DMS53 treated with DMSO at 0.1 percent for 48 hours (cell line): ENCODE measurements around the gene RPS6KB1.
A peak's percentile ranks its signal among the peaks of the same experiment; 100 is the strongest.
"Not testable (repeated sequence)": the region's sequence is repeated elsewhere in the genome, so short reads cannot be mapped to it uniquely, and the experiment has no call there.

Experiments used
- DNase-seq: peaks from one replicate; lab custom pipeline; 2025; ENCODE audit not compliant: unreplicated experiment; lab: John Stamatoyannopoulos, UW

The RPS6KB1 gene

GRCh38 chr17:59892924-59893675, at the start of gene RPS6KB1, which contains the start of gene TUBD1:
TSS of gene RPS6KB1 (plus strand) at chr17:59893121. CDS start at chr17:59893185, 64 bp downstream.
TSS of gene TUBD1 (minus strand) at chr17:59892943. CDS start at chr17:59891002, 1,941 bp downstream.
- peak; percentile 92 for DNase-seq

GRCh38 chr17:59844884-59845594, 47.9 kb upstream of the RPS6KB1 start:
- no peak for DNase-seq

DNA sequence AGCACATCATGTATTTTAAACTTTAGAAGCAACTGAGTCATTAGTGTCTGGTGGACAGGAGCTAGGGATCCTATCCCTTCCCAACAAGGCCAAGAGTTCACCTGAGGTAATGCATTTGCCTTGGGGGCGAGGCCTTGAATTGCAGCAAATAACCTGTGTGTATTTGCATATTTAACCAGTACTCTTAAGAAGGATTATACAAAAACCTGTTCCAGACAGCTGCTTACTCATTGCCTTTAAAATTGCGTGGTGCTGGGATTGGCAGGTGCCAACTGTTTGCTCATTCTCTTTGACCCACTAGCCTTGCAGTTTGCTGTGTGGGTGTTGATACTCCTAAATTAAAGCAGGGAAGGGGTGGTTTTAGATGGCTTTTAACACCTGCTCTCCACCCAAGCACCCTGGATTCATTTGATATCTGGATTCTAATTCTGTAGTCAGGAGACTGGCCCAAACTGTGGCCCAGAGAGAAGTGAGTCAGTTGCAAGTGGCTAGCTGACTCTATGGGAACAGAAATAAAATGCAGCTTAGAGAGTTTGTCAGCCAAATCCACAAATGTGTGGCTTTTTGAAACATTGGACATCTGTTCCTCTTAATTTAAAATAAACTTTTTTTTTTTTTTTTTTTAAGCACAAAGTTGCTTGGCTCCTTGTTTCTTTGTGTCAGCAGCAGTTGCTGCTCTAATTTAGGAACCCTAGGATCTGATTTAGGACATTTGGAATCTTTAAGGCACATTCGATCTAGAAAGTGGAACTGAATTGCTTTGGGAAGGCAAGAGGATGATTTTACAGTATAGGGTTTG, 47.1 kb upstream of the RPS6KB1 start:
- DNase-seq, result peak; percentile 96

GRCh38 chr17:59846394-59847165, 46.3 kb upstream of the RPS6KB1 start:
- DNase-seq, result peak; percentile 84

DNA sequence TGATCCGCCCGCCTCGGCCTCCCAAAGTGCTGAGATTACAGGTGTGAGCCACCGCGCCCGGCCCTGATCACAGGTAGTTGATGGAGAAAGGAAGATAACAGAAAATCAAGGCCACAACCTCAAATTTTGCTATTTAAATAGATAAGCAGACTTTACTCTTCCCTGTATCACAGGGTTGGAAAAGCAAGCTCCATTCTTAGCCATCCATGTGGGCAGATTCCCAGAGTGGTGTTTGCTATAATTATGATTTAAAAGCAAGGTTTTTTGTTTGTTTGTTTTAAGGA, 44.6 kb upstream of the RPS6KB1 start:
- DNase-seq, result no peak

DNA sequence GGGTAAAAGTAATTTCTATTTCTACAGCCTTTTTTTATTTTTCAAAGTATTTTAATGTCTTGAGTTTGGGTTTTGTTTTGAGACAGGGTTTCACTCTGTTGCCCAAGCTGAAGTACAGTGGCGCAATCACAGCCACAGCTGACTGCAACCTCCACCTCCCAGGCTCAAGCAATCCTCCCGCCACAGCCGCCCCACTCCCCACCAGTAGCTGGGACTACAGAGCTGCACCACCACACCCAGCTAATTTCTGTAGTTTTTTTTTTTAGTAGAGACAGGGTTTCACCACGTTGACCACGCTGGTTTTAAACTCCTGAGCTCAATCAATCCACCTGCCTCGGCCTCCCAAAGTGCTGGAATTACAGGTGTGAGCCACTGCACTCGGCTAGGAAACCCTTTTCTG, 44.1 kb upstream of the RPS6KB1 start:
- DNase-seq, result no peak

- DNase-seq, result not testable (repeated sequence)
Measured at GRCh38 chr17:59850311-59850710, 42.6 kb upstream of the RPS6KB1 start.

- DNase-seq, result no peak
Measured at GRCh38 chr17:59851439-59852375, 41.2 kb upstream of the RPS6KB1 start.

GRCh38 chr17:59852847-59853167, 40.1 kb upstream of the RPS6KB1 start:
- not testable (repeated sequence) for DNase-seq

DNA sequence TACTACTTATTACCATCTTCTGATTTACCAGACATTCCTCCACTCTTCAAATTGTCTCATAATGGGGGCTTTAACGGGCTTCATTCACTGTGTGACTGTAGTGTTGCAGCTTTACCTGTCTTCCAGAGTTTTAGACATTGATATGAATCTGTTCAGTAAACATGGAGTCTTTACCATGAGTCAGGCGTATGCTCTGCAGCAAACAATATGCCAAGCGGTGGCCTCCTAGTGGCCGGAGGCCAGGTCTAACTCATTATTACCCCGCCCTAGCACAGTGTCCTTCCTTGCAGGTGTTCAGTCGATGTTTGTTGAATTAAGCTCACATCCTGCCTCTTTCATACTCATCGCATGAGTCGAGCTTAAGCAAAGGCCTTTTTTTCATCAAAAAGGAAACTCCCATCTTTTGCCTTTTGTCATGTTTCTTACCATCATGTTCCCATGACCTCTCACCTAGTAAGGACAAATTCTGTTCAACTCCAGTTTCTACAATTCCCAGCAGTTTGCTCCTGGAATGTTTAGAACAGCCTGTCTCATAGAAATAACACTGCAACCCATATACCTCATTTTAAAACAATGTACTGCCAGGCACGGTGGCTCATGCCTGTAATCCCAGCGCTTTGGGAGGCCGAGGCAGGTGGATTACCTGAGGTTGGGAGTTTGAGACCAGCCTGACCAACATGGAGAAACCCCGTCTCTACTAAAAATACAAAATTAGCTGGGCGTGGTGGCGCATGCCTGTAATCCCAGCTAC, 39.6 kb upstream of the RPS6KB1 start:
- peak; percentile 94 for DNase-seq

- not testable (repeated sequence) for DNase-seq
Measured at GRCh38 chr17:59853919-59854729, 38.8 kb upstream of the RPS6KB1 start.

DNA sequence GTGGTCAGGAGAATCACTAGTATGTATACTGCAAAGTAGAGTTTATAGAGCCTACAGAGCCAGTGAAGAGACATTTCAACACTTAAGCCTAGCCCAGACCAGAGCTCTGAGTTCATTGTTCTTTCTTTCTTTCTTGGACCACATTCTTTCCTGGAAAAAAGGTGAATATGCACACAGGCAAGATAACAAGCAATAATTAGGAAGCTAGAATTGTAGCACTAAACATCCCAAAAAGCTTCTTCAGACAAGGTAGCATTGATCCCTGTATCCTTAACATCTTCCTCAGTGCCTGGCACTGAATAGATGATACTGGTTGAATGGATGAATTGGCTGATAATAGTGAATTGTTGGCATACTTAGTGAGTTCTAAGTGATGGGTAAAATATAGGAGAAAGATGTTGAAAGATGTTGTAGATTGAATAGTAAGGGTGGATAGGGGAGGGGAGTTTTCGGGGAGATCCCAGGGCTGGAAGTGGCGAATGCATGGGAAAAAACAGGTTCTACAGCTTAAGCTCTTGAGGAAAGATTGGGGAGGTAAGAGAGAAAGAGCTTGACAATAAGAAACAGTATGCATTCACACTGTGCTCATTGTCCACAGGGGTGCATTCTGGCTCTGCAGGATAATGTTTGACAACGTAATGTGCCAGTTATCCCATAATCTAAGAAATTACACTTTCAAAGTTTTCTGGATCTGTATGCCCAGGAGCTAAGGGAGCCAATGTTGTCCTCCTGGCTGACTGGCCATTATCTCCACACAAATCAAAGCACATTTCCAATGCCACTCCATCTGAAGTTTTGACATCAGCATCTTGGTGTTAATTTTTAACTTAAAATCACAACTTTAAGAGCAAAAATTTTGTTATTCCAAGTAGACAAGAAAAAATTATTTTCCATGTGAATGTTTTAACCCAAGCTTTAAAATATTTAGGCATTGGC, 35.8 kb upstream of the RPS6KB1 start:
- no peak for DNase-seq

DNA sequence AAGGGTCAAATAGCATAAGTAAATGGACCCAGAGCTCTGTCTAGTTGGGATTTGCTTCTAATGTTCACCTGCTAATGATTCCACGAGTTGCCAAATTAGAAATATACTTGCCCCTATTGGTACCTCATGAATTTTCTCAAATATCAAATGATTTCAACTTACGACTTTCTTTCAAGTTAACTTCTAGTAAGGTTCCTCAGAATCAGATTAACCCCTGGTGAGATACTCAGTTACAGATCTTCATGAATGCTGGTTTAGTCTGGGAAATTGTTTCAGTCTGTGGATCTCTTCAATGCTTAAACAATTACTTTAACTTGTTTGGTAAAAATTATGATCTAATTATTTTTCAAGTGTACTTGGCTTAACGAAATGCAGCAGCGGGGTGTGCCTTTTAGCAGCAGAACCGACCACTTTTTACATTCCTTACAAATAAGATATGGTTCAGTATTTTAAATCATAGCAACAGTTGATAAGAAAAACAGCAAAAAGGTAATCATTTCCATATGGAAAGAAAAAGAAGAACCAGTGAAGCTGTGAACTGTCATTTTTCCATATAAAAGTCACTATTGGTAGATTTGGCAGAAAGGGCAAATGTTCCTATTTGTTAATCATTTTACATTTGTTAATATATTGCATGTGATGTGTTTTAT, 34.6 kb upstream of the RPS6KB1 start:
- no peak for DNase-seq

DNA sequence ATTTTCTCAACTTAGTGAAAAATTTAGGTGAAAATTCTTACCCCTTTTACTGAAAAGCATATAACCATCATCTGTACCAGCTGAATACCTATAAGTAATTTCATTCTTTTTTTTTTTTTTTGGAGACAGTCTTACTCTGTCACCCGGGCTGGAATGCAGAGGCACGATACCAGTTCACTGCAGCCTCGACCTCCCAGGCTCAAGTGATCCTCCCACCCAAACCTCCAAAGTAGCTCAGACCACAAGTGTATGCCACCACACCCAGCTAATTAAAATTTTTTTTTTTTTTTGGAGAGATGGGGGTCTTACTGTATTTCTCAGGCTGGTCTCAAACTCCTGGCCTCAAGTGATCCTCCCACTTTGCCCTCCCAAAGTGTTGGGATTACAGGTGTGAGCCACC, 34.0 kb upstream of the RPS6KB1 start:
- DNase-seq, result no peak

DNA sequence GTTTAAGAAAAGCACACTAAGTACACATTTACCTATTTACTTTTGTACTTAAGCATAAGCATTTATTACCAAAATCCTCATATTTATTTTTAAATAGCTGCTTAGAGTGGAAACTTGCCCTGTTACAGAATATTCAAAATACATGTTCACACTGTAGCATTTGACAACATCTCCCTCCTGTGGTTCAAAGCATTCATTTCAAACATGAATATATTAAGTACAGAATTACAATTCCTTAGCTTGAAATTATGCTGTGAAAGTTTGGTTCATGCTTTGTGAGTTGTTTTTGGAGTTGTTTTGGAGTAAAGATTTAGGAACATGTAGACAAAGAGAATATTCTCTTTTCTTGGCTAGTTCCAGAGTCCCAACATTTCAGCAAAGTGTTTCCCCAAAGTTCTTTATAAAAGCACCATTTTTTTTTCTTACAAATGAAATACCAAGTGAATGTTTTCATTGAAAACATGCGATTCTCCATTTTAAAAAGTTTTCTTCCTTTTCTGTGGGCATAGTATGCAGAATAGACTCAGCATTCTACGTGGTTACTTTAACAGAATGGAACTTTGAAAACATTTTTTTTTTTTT, 33.4 kb upstream of the RPS6KB1 start:
- DNase-seq, result peak; percentile 19

DNA sequence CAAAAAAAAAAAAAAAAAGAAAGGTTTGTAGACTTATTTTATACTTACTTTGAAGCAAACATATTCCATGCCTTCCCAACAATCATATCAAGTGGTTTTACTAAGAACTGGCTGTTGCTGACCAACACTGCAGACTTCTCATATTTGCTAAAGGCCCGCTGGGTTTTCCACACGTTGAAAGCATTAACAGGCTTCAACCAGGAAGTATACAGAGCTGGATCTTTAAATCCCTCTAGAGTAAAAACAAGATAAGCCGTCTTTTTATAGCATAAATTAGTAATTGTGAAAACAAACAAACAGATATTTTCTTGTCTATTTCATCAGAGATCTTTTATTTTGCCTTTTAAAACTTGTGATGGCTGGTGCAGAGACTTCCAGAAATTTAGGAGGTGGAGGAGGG, 29.3 kb upstream of the RPS6KB1 start:
- DNase-seq, result no peak

DNA sequence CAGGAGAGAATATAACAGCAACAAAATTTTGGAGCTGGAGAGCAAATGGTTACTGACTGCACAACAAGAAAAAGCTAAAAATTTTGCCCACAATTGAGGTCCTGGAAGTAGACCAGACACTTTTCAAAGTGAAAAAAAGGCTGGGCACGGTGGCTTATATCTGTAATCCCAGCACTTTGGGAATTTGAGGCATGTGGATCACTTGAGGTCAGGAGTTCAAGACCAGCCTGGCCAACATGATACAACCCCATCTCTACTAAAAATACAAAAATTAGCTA, 23.0 kb upstream of the RPS6KB1 start:
- no peak for DNase-seq
